ENCODE results near the gene KLRC3.
"Not testable (repeated sequence)": the region's sequence is repeated elsewhere in the genome, so short reads cannot be mapped to it uniquely, and the experiment has no call there.

KLRC3 gene
- 0 to 0.07 reads per million in 2 donors for total RNA-seq

- not testable (repeated sequence) for DNase-seq
These were observed at the start of gene KLRC3 for GRCh38 chr12:10420334-10420733. Gene KLRC3, minus strand, starts transcription at chr12:10420595. Its CDS starts 45 bp downstream, at chr12:10420550.

GRCh38 chr12:10469701-10470100 lies 49.3 kb upstream of the KLRC3 start:
- DNase-seq = no peak

- DNase-seq = no peak
These were observed 45.9 kb upstream of the KLRC3 start for GRCh38 chr12:10466311-10466710.

- no peak for DNase-seq
These were observed 37.4 kb upstream of the KLRC3 start for GRCh38 chr12:10457760-10458159.

- DNase-seq = no peak
These were observed 36.5 kb upstream of the KLRC3 start for GRCh38 chr12:10456856-10457255.

GRCh38 chr12:10455766-10456165 lies 35.4 kb upstream of the KLRC3 start:
- DNase-seq = no peak

- DNase-seq = no peak
These were observed 34.1 kb upstream of the KLRC3 start for GRCh38 chr12:10454531-10454930.

- peak in 1 of 5 experiments; percentile 10 for DNase-seq
These were observed 32.8 kb upstream of the KLRC3 start, which contains the start of gene KLRC1 for GRCh38 chr12:10453156-10453555. Gene KLRC1, minus strand, starts transcription at chr12:10453377. Its CDS starts 2,221 bp downstream, at chr12:10451156.

- no peak for DNase-seq
These were observed 27.8 kb upstream of the KLRC3 start for GRCh38 chr12:10448236-10448635.

- not testable (repeated sequence) for DNase-seq
These were observed 25.7 kb upstream of the KLRC3 start for GRCh38 chr12:10446052-10446451.

GRCh38 chr12:10441144-10441543 lies 20.7 kb upstream of the KLRC3 start:
- not testable (repeated sequence) for DNase-seq

- DNase-seq = not testable (repeated sequence)
These were observed 19.3 kb upstream of the KLRC3 start for GRCh38 chr12:10439608-10440274.

- not testable (repeated sequence) for DNase-seq
These were observed 17.2 kb upstream of the KLRC3 start for GRCh38 chr12:10437601-10438000.

GRCh38 chr12:10435816-10436215 lies 15.4 kb upstream of the KLRC3 start, which contains the start of gene KLRC2:
Gene KLRC2, minus strand, starts transcription at chr12:10436010. Its CDS starts 24 bp downstream, at chr12:10435986.
- DNase-seq = not testable (repeated sequence)

GRCh38 chr12:10430623-10431022 lies 10.2 kb upstream of the KLRC3 start:
- not testable (repeated sequence) for DNase-seq

GRCh38 chr12:10425938-10426337 lies 5.5 kb upstream of the KLRC3 start:
- DNase-seq = not testable (repeated sequence)

- DNase-seq = not testable (repeated sequence)
These were observed 4.0 kb upstream of the KLRC3 start for GRCh38 chr12:10424260-10424899.

- DNase-seq = not testable (repeated sequence)
These were observed 1.8 kb upstream of the KLRC3 start for GRCh38 chr12:10422159-10422558.

- no peak for DNase-seq
These were observed 11.0 kb downstream of the KLRC3 start, which contains the start of gene KLRC4 for GRCh38 chr12:10409392-10409791. Gene KLRC4, minus strand, starts transcription at chr12:10409757. Its CDS starts 182 bp downstream, at chr12:10409575.

GRCh38 chr12:10408842-10409241 lies 11.6 kb downstream of the KLRC3 start:
- no peak for DNase-seq

GRCh38 chr12:10406725-10407124 lies 13.7 kb downstream of the KLRC3 start:
- DNase-seq = no peak

GRCh38 chr12:10405294-10405693 lies 15.1 kb downstream of the KLRC3 start:
- DNase-seq = no peak

GRCh38 chr12:10404798-10405197 lies 15.6 kb downstream of the KLRC3 start:
- DNase-seq = no peak

- DNase-seq = no peak
These were observed 19.6 kb downstream of the KLRC3 start for GRCh38 chr12:10400829-10401228.

Measured in T-helper 2 cell (primary cell).